ENCODE measurements around the gene EFNB3. TPM values are rescaled to one million over a fixed set of nuclear protein-coding genes. Genes with fewer than 3 reads are reported as not detected.
A peak's percentile ranks its signal among the peaks of the same experiment; 100 is the strongest.

EFNB3 gene
- 4.2 TPM for polyA plus RNA-seq (2012; ENCODE audit: insufficient read depth, insufficient read length, low read depth)

GRCh38 chr17:7704601-7705268 lies at the start of gene EFNB3:
EFNB3 (plus strand) TSS chr17:7705202; CDS start chr17:7705599, 397 bp downstream.
- H3K27me3 ChIP-seq: 0 out of 2 replicates have a peak, but pooled peaks cover 6% of the 10 kb centered on the region
- peak; percentile 53 for DNase-seq
- no peaks in the 10 kb centered on the region for H3K36me3 ChIP-seq
- peak within 1 kb of the TSS; percentile 44 for H3K4me3 ChIP-seq (ENCODE audit: low read depth, low read length)
- no peaks in the 10 kb centered on the region for H3K9me3 ChIP-seq
- H3K4me1 ChIP-seq: 0 out of 2 replicates have a peak, but pooled peaks cover 6% of the 10 kb centered on the region
- TF ChIP-seq CTCF (IDR thresholded peaks at IDR 0.05; ENCODE audit: low read depth, low read length): no peak

- TF ChIP-seq CTCF (IDR thresholded peaks at IDR 0.05; ENCODE audit: low read depth, low read length): no peak
- Histone ChIP-seq H3K4me3 (ENCODE audit: low read depth, low read length) (no peak overlapping the region), H3K4me1 (no peaks in the 10 kb centered on the region), H3K36me3 (no peaks in the 10 kb centered on the region), H3K27me3 (peaks cover 17% of the 10 kb centered on the region), H3K9me3 (no peaks in the 10 kb centered on the region)
- no peak for DNase-seq
Observed at GRCh38 chr17:7655541-7655840, 49.5 kb upstream of the EFNB3 start.

GRCh38 chr17:7656958-7657609 lies 47.9 kb upstream of the EFNB3 start:
- H3K36me3 ChIP-seq: no peaks in the 10 kb centered on the region
- H3K4me1 ChIP-seq: no peaks in the 10 kb centered on the region
- no peaks in the 10 kb centered on the region for H3K9me3 ChIP-seq
- no peak for DNase-seq
- peaks cover 5% of the 10 kb centered on the region; the same call in 1 of the 2 replicates for H3K27me3 ChIP-seq
- H3K4me3 ChIP-seq (ENCODE audit: low read depth, low read length): no peak overlapping the region
- TF ChIP-seq CTCF (IDR thresholded peaks at IDR 0.05; ENCODE audit: low read depth, low read length): no peak

- H3K4me3 ChIP-seq (ENCODE audit: low read depth, low read length): no peak overlapping the region
- DNase-seq: no peak
- TF ChIP-seq CTCF (IDR thresholded peaks at IDR 0.05; ENCODE audit: low read depth, low read length): no peak
- H3K4me1 ChIP-seq: no peaks in the 10 kb centered on the region
- H3K27me3 ChIP-seq: no peaks in the 10 kb centered on the region
- H3K36me3 ChIP-seq: peaks cover 5% of the 10 kb centered on the region
- H3K9me3 ChIP-seq: no peaks in the 10 kb centered on the region
Observed at GRCh38 chr17:7667656-7668406, 37.2 kb upstream of the EFNB3 start.

GRCh38 chr17:7668482-7668881 lies 36.5 kb upstream of the EFNB3 start:
- H3K27me3 ChIP-seq: no peaks in the 10 kb centered on the region
- DNase-seq: no peak
- no peak for TF ChIP-seq CTCF (IDR thresholded peaks at IDR 0.05; ENCODE audit: low read depth, low read length)
- no peaks in the 10 kb centered on the region for H3K9me3 ChIP-seq
- no peak overlapping the region for H3K4me3 ChIP-seq (ENCODE audit: low read depth, low read length)
- peaks cover 10% of the 10 kb centered on the region for H3K36me3 ChIP-seq
- H3K4me1 ChIP-seq: no peaks in the 10 kb centered on the region

Data from BE2C (cell line).